DND-41 (cell line): ENCODE measurements around the gene KIRREL3.
"Not testable (repeated sequence)": the region's sequence is repeated elsewhere in the genome, so short reads cannot be mapped to it uniquely, and the experiment has no call there.

Source experiments
- ATAC-seq: fragments of 200-7000 bp; cut with Tn5 transposase; 3 replicates; pipeline ENCODE4 v1.9.1; 2021; ENCODE audit warnings: low read depth; ENCODE audit not compliant: insufficient read depth
- DNase-seq: peaks from one replicate; pipeline ENCODE4 v3.0.0-alpha.2; 2020
- H2AFZ ChIP-seq: 2 replicates; pipeline ENCODE4 v1.6.0; 2012; ENCODE audit warnings: low read depth, low read length
- H3K27ac ChIP-seq: 2 replicates; pipeline ENCODE4 v1.5.1; 2012; ENCODE audit warnings: low read length, inconsistent platforms
- H3K27me3 ChIP-seq: fragments of 200-600 bp; sonication (generic); 2 replicates; pipeline ENCODE4 v1.6.0; 2012; ENCODE audit warnings: low read length, mild to moderate bottlenecking, inconsistent platforms; ENCODE audit not compliant: insufficient read depth, poor library complexity
- H3K36me3 ChIP-seq: 2 replicates; pipeline ENCODE4 v1.5.1; 2012; ENCODE audit warnings: low read length, inconsistent platforms; ENCODE audit not compliant: insufficient read depth
- H3K4me1 ChIP-seq: 2 replicates; pipeline ENCODE4 v1.5.1; 2012; ENCODE audit warnings: mild to moderate bottlenecking, low read length; ENCODE audit not compliant: insufficient read depth
- H3K4me2 ChIP-seq: 2 replicates; pipeline ENCODE4 v1.6.0; 2012; ENCODE audit warnings: mild to moderate bottlenecking, moderate library complexity, low read length, inconsistent platforms; ENCODE audit not compliant: insufficient read depth
- H3K4me3 ChIP-seq, 2 experiments: fragments of 200-600 bp in 1 of 2; shearing (Covaris generic) in 1 of 2; 2 replicates each; pipeline ENCODE4 v1.5.1; 2012 to 2016; ENCODE audit warnings: inconsistent platforms in 2 of 2, low read length in 2 of 2, mild to moderate bottlenecking in 2 of 2, low read depth in 1 of 2, moderate library complexity in 1 of 2
- H3K79me2 ChIP-seq: 2 replicates; pipeline ENCODE4 v1.6.0; 2012; ENCODE audit warnings: low read length, inconsistent platforms; ENCODE audit not compliant: insufficient read depth
- H3K9ac ChIP-seq: 2 replicates; pipeline ENCODE4 v1.6.0; 2012; ENCODE audit warnings: low read depth, mild to moderate bottlenecking, inconsistent platforms, low read length, moderate library complexity
- H3K9me3 ChIP-seq: 2 replicates; pipeline ENCODE4 v1.5.1; 2012; ENCODE audit warnings: low read length, moderate library complexity, mild to moderate bottlenecking, inconsistent platforms; ENCODE audit not compliant: insufficient read depth, severe bottlenecking
- H4K20me1 ChIP-seq: 2 replicates; pipeline ENCODE4 v1.6.0; 2012; ENCODE audit warnings: low read length; ENCODE audit not compliant: insufficient read depth
- EZH2 ChIP-seq: IDR thresholded peaks from 3 replicates; pipeline ENCODE4 v1.6.1; 2012; ENCODE audit warnings: borderline replicate concordance, low read depth, mild to moderate bottlenecking, moderate library complexity, low read length, inconsistent platforms; ENCODE audit not compliant: severe bottlenecking
- TF ChIP-seq, protein P1 (sequence below): IDR thresholded peaks from 2 replicates; pipeline ENCODE4 v1.5.1; 2012; ENCODE audit warnings: borderline replicate concordance, low read length, moderate library complexity, mild to moderate bottlenecking; ENCODE audit not compliant: poor library complexity, severe bottlenecking; ENCODE audit errors: extremely low read depth

Gene KIRREL3

DNA sequence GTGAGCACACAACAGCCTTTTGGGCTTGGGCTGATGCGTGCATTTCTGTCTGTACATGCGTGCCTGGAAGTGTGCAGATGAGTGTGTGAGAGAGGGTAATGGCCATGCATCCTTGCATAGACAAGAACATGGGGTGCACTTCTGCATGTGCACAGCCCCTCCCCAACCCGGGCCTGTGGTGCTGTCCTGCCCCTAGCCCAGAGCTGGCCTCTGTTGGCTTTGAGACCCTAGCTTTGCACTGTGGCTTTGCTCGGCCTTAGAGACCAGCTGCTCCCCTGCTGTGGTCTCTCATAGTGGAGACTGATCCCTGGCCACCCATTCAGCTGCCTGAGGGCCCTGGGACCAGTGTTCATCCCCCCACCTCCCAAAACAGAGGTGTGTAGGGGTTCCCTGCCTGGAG lies 619.7 kb downstream of the KIRREL3 start:
- no peak for TF ChIP-seq EZH2
- TF ChIP-seq, protein P1, sequence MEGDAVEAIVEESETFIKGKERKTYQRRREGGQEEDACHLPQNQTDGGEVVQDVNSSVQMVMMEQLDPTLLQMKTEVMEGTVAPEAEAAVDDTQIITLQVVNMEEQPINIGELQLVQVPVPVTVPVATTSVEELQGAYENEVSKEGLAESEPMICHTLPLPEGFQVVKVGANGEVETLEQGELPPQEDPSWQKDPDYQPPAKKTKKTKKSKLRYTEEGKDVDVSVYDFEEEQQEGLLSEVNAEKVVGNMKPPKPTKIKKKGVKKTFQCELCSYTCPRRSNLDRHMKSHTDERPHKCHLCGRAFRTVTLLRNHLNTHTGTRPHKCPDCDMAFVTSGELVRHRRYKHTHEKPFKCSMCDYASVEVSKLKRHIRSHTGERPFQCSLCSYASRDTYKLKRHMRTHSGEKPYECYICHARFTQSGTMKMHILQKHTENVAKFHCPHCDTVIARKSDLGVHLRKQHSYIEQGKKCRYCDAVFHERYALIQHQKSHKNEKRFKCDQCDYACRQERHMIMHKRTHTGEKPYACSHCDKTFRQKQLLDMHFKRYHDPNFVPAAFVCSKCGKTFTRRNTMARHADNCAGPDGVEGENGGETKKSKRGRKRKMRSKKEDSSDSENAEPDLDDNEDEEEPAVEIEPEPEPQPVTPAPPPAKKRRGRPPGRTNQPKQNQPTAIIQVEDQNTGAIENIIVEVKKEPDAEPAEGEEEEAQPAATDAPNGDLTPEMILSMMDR: no peak
- Histone ChIP-seq H3K27ac (no peak overlapping the region), H3K4me3 (no peak overlapping the region), H4K20me1 (peaks cover 29% of the 10 kb centered on the region), H3K4me1 (no peaks in the 10 kb centered on the region), H3K36me3 (no peaks in the 10 kb centered on the region), H3K9ac (no peak overlapping the region), H3K9me3 (no peaks in the 10 kb centered on the region), H3K27me3 (no peaks in the 10 kb centered on the region), H2AFZ (no peak overlapping the region), H3K79me2 (peaks cover 22% of the 10 kb centered on the region), H3K4me2 (no peak overlapping the region)
- DNase-seq (no peak), ATAC-seq (no peak)

DNA sequence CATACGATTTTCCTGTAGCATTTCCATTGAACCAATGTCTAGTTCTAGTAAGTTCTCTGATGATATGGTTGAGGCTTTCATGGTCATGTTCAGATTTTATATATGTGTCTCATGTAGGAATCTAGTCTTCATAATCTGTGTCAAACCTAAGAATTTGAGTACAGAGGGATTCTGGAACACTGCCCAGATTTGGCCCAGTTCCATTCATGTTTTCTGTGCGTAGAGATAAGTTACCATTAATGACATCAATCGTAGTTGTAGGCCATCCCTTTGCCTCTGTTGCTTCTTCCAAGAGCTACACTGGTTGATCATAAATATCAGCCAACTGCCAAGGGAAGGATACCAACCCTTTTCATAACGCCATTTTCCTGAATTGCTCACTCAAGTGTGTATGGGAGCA lies 621.8 kb downstream of the KIRREL3 start:
- H3K79me2 ChIP-seq: peaks cover 24% of the 10 kb centered on the region

DNA sequence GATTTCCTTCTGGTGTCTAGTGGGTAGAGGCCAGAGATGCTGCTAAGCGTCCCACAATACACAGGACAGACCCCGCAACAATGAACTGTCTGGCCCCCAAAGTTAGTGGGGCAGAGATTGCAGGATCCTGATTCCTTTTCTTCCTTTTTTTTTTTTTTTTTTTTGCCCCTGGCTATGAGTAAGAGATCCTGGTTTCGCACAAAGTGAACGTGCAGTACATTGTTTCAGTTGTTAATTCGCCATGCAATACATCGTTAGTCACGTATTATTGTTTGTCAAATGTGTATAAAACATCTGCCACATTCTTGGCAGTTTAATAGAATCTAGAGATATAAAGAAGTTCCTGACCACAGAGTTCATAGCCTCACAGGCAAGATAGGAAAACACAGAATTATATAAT lies 624.8 kb downstream of the KIRREL3 start:
- ATAC-seq (no peak), DNase-seq (no peak)
- Histone ChIP-seq H3K79me2 (peaks cover 46% of the 10 kb centered on the region), H3K9me3 (no peaks in the 10 kb centered on the region), H3K27me3 (no peaks in the 10 kb centered on the region), H3K4me3 (no peak overlapping the region), H3K9ac (no peak overlapping the region), H3K27ac (no peak overlapping the region), H3K4me1 (no peaks in the 10 kb centered on the region), H2AFZ (no peak overlapping the region), H3K4me2 (no peak overlapping the region), H4K20me1 (peaks cover 13% of the 10 kb centered on the region), H3K36me3 (no peaks in the 10 kb centered on the region)
- TF ChIP-seq EZH2: no peak
- TF ChIP-seq, protein P1: no peak

More for the DNA sequence above, 621.8 kb downstream of the KIRREL3 start:
- H2AFZ ChIP-seq: no peak overlapping the region
- no peaks in the 10 kb centered on the region for H3K27me3 ChIP-seq
- H3K4me2 ChIP-seq: no peak overlapping the region
- no peak for TF ChIP-seq EZH2
- TF ChIP-seq, protein P1: no peak
- H4K20me1 ChIP-seq: peaks cover 15% of the 10 kb centered on the region
- no peaks in the 10 kb centered on the region for H3K36me3 ChIP-seq
- no peaks in the 10 kb centered on the region for H3K4me1 ChIP-seq
- H3K27ac ChIP-seq: no peak overlapping the region
- H3K9me3 ChIP-seq: no peaks in the 10 kb centered on the region
- DNase-seq: no peak
- H3K9ac ChIP-seq: no peak overlapping the region
- H3K4me3 ChIP-seq: no peak overlapping the region
- no peak for ATAC-seq

DNA sequence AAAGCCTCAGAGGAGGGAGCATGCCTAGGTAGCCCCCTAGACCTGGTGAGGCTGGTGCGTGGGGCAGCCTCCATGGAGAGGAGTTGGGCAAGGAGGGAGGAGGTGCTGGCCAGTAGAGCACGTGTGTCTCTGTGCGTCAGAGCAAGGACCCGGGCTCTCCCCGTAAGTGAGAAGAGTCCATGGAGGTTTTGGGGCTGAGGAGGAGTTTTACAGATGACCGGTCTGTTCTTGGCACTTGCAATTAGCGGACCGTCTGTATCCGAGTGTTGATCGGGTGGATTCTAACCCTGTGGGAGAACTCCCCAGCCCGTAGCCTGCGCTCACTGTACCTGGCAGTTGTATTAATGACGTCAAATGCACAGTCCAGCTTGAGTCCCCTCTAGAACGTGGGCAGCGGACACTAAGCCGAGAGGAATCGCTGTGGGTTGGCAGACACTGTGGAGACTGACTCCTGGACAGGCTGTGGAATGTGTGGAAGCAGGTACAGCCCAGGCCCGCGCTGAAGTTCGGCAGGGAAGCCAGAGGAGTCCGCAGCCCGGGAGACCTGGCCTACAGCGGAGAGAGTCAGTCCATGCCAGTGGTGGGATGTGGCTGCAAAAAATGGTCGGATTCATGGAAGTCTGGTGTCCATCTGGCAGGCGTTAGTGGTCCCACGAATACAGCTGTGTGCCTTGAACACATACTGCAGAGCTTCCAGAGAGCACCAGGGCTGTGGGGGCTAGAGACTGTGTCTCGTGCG lies 625.8 kb downstream of the KIRREL3 start:
- H3K36me3 ChIP-seq, H3K27me3 ChIP-seq, H3K4me1 ChIP-seq, H3K9me3 ChIP-seq, H3K4me3 ChIP-seq, H3K9ac ChIP-seq, DNase-seq, H2AFZ ChIP-seq, H3K4me2 ChIP-seq, ATAC-seq, H3K27ac ChIP-seq: not testable (repeated sequence)
- Histone ChIP-seq H3K79me2 (peaks cover 49% of the 10 kb centered on the region), H4K20me1 (peaks cover 10% of the 10 kb centered on the region; the same call in 1 of the 2 replicates)

DNA sequence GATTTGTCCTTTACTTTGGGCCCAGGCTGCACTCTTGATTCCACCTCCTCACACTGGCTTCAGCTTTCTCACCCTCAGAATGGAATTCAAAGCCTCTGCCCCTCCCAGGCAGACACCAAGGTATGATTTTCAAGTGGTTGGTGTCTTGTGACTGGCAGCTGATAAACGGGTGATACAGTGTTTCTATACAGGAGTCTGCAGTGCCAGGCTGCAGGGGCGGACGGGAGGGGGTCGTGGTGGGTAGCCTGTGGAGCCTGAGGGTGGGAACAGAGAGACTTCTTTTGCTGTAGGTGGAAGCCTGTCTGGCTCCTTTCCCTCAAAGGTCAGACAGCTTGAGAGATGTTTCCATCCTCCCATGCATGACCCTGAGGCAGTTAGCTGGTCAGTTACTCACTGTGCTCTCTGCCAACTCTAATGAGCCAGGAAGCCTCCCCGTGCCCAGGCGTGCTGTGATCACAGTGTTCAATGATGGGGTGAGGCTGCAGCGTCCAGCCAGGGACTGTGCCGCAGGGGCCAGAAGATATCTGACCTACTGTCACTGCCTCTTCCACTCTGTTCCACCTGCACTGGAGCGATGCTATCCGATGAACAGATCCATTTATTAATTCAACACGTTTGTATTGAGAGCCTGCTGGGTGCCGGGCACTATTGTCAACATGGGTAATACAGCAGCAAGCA lies 627.0 kb downstream of the KIRREL3 start:
- H3K9me3 ChIP-seq, H3K4me3 ChIP-seq, H3K27ac ChIP-seq, H3K4me1 ChIP-seq, H2AFZ ChIP-seq, H3K36me3 ChIP-seq, ATAC-seq, DNase-seq, H3K9ac ChIP-seq, H4K20me1 ChIP-seq, H3K4me2 ChIP-seq, H3K27me3 ChIP-seq: not testable (repeated sequence)
- peaks cover 41% of the 10 kb centered on the region for H3K79me2 ChIP-seq
